Measurements from ENCODE around the gene ATL2.

The ATL2 gene

DNA sequence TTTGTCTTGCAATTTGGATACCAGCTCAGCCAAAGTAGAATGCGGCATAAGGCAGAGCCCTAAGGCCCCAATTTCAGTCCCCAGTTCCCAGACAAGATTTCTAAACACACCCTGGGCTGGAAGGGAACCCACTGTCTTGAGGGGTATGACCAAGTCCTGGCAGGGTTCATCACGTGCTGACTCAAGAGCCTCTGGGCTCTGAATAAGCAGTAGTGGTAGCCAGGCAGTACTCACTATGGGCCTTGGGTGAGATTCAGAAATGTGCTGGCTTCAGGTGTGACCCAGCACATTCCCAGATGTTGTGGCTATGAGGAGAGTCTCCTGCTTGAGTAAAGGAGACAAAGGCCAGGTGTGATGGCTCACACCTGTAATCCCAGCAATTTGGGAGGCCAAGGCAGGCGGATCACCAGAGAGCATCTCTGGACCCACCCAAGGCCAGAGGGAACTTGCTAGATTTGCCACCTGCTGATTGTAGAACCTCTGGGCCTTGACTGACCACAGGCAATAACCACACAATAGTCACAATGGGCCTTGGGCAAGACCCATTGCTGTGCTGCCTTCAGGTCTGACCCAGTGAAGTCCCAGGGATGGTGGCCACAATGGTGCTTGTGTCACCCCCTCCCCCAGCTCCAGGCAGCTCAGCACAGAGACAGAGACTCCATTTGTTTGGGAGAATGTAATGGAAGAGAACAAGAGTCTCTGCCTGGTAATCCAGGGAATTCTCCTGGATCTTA, 74.9 kb downstream of the ATL2 start:
- TF ChIP-seq, protein P1, sequence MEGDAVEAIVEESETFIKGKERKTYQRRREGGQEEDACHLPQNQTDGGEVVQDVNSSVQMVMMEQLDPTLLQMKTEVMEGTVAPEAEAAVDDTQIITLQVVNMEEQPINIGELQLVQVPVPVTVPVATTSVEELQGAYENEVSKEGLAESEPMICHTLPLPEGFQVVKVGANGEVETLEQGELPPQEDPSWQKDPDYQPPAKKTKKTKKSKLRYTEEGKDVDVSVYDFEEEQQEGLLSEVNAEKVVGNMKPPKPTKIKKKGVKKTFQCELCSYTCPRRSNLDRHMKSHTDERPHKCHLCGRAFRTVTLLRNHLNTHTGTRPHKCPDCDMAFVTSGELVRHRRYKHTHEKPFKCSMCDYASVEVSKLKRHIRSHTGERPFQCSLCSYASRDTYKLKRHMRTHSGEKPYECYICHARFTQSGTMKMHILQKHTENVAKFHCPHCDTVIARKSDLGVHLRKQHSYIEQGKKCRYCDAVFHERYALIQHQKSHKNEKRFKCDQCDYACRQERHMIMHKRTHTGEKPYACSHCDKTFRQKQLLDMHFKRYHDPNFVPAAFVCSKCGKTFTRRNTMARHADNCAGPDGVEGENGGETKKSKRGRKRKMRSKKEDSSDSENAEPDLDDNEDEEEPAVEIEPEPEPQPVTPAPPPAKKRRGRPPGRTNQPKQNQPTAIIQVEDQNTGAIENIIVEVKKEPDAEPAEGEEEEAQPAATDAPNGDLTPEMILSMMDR (conservative IDR thresholded peaks at IDR 0.05; ENCODE audit: low read depth, low read length): no peak
- H3K4me3 ChIP-seq (ENCODE audit: low read length): no peak overlapping the region
- DNase-seq (ENCODE audit: low read depth): no peak

DNA sequence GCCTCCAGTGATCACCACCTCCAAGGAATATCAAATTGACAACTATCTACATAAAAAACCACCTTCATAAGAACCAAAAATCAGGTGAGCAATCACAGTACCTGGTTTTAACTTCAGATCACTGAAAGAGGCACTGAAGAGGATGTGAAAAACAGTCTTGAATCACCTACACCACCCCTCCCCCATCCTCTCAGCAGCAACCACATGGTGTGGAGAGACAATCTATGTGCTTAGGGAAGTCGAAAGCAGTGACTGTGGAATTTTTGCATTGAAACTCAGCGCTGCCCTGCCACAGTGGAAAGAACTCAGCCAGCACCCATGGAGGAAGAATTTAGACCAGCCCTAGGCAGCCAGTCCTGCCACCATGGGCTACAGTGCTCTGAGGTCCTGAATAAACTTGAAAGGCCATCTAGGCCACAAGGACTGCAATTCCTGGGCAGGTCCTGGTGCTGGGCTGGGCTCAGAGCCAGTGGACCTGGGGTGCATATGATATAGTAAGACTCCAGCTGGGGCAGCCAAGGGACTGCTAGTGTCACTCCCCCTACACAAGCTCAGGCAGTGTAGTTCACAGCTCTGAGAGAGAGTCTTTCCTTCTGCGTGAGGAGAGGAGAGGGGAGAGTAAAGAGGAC, 75.6 kb downstream of the ATL2 start:
- DNase-seq (ENCODE audit: low read depth): no peak
- H3K4me3 ChIP-seq (ENCODE audit: low read length): no peak overlapping the region
- TF ChIP-seq, protein P1 (conservative IDR thresholded peaks at IDR 0.05; ENCODE audit: low read depth, low read length): no peak

DNA sequence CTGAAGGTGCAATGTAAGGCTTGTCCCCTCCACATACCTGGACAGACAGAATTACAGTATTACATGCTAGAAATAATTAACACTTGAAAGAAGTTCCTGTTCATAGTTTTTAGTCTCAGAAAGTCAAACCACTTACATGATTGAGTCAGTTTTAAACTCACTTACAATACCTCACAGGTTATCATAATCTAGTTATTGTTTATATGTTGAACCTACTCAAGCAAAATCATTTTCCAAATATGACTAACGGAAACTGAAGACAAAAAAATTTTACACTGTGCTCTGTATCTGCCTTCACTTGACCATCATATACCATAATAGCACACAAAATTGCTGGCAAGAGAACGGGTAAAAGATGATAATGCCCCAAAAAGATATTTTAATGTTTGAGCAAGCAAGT, 78.5 kb downstream of the ATL2 start:
- H3K4me3 ChIP-seq (ENCODE audit: low read length): no peak overlapping the region
- no peak for DNase-seq (ENCODE audit: low read depth)
- TF ChIP-seq, protein P1 (conservative IDR thresholded peaks at IDR 0.05; ENCODE audit: low read depth, low read length): no peak

DNA sequence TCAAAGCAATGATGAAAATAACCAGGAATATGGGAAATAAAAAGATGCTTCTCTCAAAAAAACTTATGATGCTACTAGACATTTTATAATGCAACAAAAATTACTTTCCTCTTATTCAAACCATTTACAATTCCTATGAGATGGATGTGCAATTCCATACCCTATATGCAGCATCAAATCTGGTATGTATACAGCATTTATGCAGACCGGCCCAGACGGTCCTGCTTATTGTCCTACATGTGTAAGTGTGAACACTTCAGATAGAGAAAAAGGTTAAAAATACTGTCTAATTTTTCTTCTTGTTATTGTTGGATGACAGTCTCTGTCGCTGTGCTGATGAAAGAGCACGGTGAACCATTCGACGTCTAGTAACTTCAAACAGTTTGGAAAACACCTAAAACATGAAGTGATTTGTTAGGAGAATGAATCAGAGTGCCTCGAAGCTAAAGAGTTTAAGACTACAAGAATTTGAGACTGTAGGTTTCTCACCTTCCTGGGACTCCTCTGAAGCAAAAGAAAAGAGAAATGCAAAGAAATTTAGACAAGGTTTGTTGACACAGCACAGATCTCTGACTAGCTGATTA, 80.8 kb downstream of the ATL2 start:
- DNase-seq (ENCODE audit: low read depth): no peak

DNA sequence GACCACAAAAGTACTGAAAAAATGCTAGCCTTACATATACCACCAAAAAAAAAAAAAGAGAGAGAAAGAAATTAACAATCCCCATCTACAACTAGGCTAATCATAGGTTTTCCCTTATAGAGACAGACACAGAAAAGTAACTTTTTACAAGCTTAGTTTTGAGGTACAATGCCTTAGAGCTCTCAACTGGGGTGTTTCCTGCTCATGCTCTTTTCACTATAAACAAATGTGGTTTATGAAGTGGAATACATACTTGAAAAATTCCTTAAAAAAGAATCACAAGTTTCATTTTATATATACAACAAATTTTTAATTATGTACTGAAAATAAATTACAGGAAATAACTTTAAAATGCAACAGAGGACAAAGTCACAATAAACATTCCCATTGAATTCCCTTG, 82.5 kb downstream of the ATL2 start:
- TF ChIP-seq, protein P1 (conservative IDR thresholded peaks at IDR 0.05; ENCODE audit: low read depth, low read length): no peak
- H3K4me3 ChIP-seq (ENCODE audit: low read length): no peak overlapping the region
- no peak for DNase-seq (ENCODE audit: low read depth)

More for the DNA sequence above, 80.8 kb downstream of the ATL2 start:
- TF ChIP-seq, protein P1 (conservative IDR thresholded peaks at IDR 0.05; ENCODE audit: low read depth, low read length): no peak
- H3K4me3 ChIP-seq (ENCODE audit: low read length): no peak overlapping the region

DNA sequence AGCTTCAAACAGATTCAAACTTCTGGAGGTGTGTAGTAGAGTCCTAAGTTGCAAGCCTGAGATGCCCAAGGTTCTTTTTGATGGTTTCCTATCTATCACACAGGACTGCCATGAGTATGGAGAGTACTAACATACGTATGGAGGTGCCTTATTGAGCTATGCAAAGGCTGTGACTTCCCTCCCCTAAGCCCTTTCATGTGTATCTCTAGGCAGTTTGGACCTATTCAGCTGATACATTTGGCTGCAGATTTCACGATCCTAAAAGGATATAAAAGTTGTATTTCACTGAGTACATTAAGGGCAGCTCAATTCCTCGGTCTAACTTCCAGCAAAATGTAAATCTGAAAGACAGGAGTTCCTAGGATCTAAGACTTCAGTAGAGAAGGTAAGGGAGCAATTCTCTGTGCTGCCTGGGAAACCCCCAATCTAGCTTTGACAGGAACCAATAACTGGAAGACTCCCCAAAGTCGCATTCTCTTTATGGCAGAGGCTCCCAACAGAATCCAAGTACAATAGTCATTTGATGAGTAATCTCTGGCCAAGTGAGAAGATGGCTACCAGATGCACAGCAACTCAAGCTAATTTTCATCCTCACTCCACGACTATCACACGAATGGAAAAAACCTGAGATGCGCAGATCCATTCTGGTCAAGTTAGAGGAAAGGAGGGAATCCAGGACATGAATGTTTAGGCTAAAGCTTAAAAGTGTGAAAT, 83.8 kb downstream of the ATL2 start:
- TF ChIP-seq, protein P1 (conservative IDR thresholded peaks at IDR 0.05; ENCODE audit: low read depth, low read length): no peak
- no peak for DNase-seq (ENCODE audit: low read depth)
- no peak overlapping the region for H3K4me3 ChIP-seq (ENCODE audit: low read length)
